ENCODE results near the gene HOXA13.

Gene HOXA13

GRCh38 chr7:27146491-27147198 lies 53.2 kb downstream of the HOXA13 start:
- no peak for DNase-seq

- no peak for DNase-seq
Measured at GRCh38 chr7:27145914-27146412, 53.9 kb downstream of the HOXA13 start.

GRCh38 chr7:27145165-27145913 lies 54.6 kb downstream of the HOXA13 start:
- DNase-seq, result no peak

- DNase-seq, result no peak
Measured at GRCh38 chr7:27144781-27145164, 55.1 kb downstream of the HOXA13 start.

Data from DMS 273 treated with DMSO at 0.1 percent for 48 hours (cell line).